A549 treated with Mapracorat at 1 μM for 4 hours (cell line): ENCODE results near the gene CRADD. TPM values are rescaled to one million over a fixed set of nuclear protein-coding genes. Genes with fewer than 3 reads are reported as not detected.

Experiments
- total RNA-seq: library from RNA; stranded (reverse); fragments of 200-300 nt; extraction: Qiagen RNA extraction; gene quantifications from 5 replicates; pipeline ENCODE4 v1.2.3, GENCODE V29; 2022

Gene CRADD
- 9.4 to 11.6 TPM (median 9.8 TPM) in 5 replicates for total RNA-seq

DNA sequence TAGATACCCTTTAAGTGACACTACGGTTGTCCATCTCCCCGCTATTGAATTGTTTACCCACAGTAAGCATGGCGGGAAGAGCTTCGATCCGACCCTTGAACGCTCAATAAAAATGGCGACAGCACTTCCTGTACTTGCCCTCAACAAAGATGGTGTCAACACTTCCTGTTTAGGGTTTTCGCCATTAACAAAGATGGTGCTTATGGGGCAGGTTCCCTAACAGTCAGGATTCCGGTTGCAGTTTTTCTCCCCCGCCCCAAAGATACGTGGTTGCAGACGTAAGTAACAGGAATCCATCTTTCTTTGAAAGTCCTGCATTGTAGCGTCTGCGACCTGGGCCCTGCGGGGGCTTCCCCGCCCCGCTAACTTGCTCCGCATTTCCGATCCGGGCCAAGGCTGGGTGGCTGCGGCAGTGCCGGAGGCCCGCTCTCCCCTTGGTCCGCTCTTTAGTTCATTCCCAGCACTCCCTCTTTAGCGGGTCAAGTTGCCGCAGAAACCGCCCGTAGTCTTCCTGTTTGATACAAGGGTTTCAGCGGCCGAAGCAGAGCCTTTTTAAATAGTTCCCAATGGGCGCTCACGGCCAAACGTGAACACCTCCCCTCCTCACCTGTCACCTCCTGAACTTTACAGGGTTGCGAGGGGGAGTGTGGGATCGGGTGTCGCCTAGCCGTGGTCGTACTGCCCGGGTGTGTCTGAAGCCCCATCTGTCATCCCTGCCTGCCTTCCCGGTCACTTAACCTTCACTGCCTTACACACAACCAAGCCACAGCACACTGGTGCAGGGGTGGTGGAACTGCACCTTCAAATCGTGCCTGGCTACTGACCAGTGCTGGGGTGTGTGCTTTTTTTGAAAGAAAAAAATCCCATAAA, at the start of gene CRADD:
TSS of gene CRADD (plus strand) at position 181 of the 870 bp plus-strand sequence.

Other genes starting within 250 kb of the CRADD start
- gene UBE2N, start 235.4 kb upstream of the CRADD start, total RNA-seq: 143 to 192 TPM (median 155 TPM) in 5 replicates
- gene MRPL42, start 209.9 kb upstream of the CRADD start, total RNA-seq: 41.5 to 52.7 TPM (median 48.1 TPM) in 5 replicates
- gene SOCS2, start 104.7 kb upstream of the CRADD start, total RNA-seq: 18.0 to 22.7 TPM (median 19.6 TPM) in 5 replicates